ENCODE results near the gene LAG3. TPM values are rescaled to one million over a fixed set of nuclear protein-coding genes. Genes with fewer than 3 reads are reported as not detected.
A peak's percentile ranks its signal among the peaks of the same experiment; 100 is the strongest.

The LAG3 gene
- total RNA-seq, 1 experiment from 2014 or later, result 2.2 TPM

GRCh38 chr12:6735448-6736191, 36.7 kb upstream of the LAG3 start:
- no peak overlapping the region for H3K4me2 ChIP-seq (ENCODE audit: insufficient read depth, insufficient read length, low read length)
- Mint-ChIP-seq H3K4me3 (no peak overlapping the region), H3K27ac (peak overlapping the region in 2 of 3 experiments; percentile 42 to 49; a peak in 4 of 7 replicates)

More at GRCh38 chr12:6735448-6736191, 36.7 kb upstream of the LAG3 start:
- Histone ChIP-seq H3K79me2 (ENCODE audit: insufficient read depth, low read length) (no peaks in the 10 kb centered on the region), H3T11ph (ENCODE audit: low read length) (no peak overlapping the region), H3K4me1 (ENCODE audit: insufficient read depth, low read length) (no peaks in the 10 kb centered on the region), H2AFZ (ENCODE audit: low read length) (no peak overlapping the region), H4K8ac (replicated peaks; ENCODE audit: insufficient read length, low read depth, low read length) (no peak overlapping the region), H2AK5ac (ENCODE audit: insufficient read length, low read length) (no peak overlapping the region), H2BK15ac (ENCODE audit: low read depth, low read length) (no peak overlapping the region), H2BK120ac (ENCODE audit: low read depth, low read length, poor library complexity, severe bottlenecking) (no peak overlapping the region), H3K23me2 (ENCODE audit: insufficient read length, low read depth, low read length, poor library complexity, severe bottlenecking) (no peaks in the 10 kb centered on the region), H3K9ac (ENCODE audit: extremely low read depth, insufficient read length, low read length) (no peak overlapping the region), H2BK20ac (ENCODE audit: low read depth, low read length, poor library complexity, severe bottlenecking) (no peak overlapping the region), H3K27ac (ENCODE audit: insufficient read length, low read depth, low read length) (no peak overlapping the region), H3K27me3 (ENCODE audit: insufficient read depth, low read length) (no peaks in the 10 kb centered on the region), H2BK5ac (ENCODE audit: insufficient read length, low read length) (no peak overlapping the region), H3K23ac (ENCODE audit: insufficient read length, low read depth, low read length) (no peak overlapping the region), H3K4ac (ENCODE audit: low read depth, low read length) (no peak overlapping the region), H3K56ac (ENCODE audit: insufficient read length, low read depth, low read length) (no peak overlapping the region), H4K5ac (ENCODE audit: insufficient read length, low read depth, low read length) (no peak overlapping the region), H4K91ac (ENCODE audit: insufficient read length, low read depth, low read length) (no peak overlapping the region), H3K79me1 (ENCODE audit: insufficient read depth, low read depth, low read length, poor library complexity, severe bottlenecking) (no peaks in the 10 kb centered on the region), H3K14ac (ENCODE audit: insufficient read depth, low read length) (no peak overlapping the region), H2BK12ac (ENCODE audit: insufficient read length, low read depth, low read length) (no peak overlapping the region), H3K9me3 (ENCODE audit: control insufficient read depth, low read depth, low read length) (no peaks in the 10 kb centered on the region), H3K18ac (ENCODE audit: insufficient read length, low read depth, low read length) (no peak overlapping the region), H4K20me1 (ENCODE audit: control insufficient read depth, insufficient read depth, insufficient read length) (no peaks in the 10 kb centered on the region)
- Mint-ChIP-seq H3K27me3 (ENCODE audit: low read depth) (no peaks in the 10 kb centered on the region), H3K9me3 (no peaks in the 10 kb centered on the region), H3K4me1 (peaks cover 4 to 7% of the 10 kb centered on the region in 2 experiments; a peak in 3 of 4 replicates), H3K36me3 (ENCODE audit: insufficient read depth in 1 of 3, low read depth in 3 of 3) (peaks cover 6 to 9% (median 7%) of the 10 kb centered on the region in 3 experiments; a peak in 6 of 7 replicates)
- peak; percentile 74 for DNase-seq
- peak; percentile 80 for TF ChIP-seq CTCF (conservative IDR thresholded peaks at IDR 0.05)
- WGBS (ENCODE audit: extremely low coverage, insufficient read length, low lambda C conversion rate), result no CpG with 5 or more reads among the region's 8 CpGs
